Natural killer cell (primary cell): ENCODE results near the gene PCGF3. TPM values are rescaled to one million over a fixed set of nuclear protein-coding genes. Genes with fewer than 3 reads are reported as not detected.

Experiments used
- ATAC-seq, 3 donors: fragments of 150-1000 bp in 2 of 3; fragments of 200-7000 bp in 1 of 3; cut with Tn5 transposase; 1 replicate in 1 of 3; 2 replicates in 2 of 3; pipeline ENCODE4 v1.10.0; 2021; ENCODE audit warnings: mild to moderate bottlenecking in 2 of 3, moderate library complexity in 2 of 3
- DNase-seq, 2 donors: peaks; one replicate each; pipeline versions ENCODE4 v3.0.0 to v3.0.0-alpha.2; 2013 to 2021; ENCODE audit warnings: mixed read lengths in 1 of 2
- H3K27ac ChIP-seq: one replicate; pipeline ENCODE4 v1.5.1; 2013; ENCODE audit warnings: mild to moderate bottlenecking, low read length
- H3K27me3 ChIP-seq: one replicate; pipeline ENCODE4 v1.6.1; 2013; ENCODE audit warnings: low read length; ENCODE audit not compliant: control insufficient read depth, insufficient read depth
- H3K36me3 ChIP-seq: one replicate; pipeline ENCODE4 v1.6.1; 2013; ENCODE audit warnings: low read length; ENCODE audit not compliant: control insufficient read depth, insufficient read depth
- H3K4me1 ChIP-seq: one replicate; pipeline ENCODE4 v1.6.1; 2013; ENCODE audit warnings: low read length; ENCODE audit not compliant: control insufficient read depth, insufficient read depth
- H3K4me3 ChIP-seq: one replicate; pipeline ENCODE4 v1.5.1; 2013; ENCODE audit warnings: low read length
- H3K9me3 ChIP-seq: one replicate; pipeline ENCODE4 v1.6.1; 2013; ENCODE audit warnings: low read length; ENCODE audit not compliant: control insufficient read depth, insufficient read depth
- H3K27ac Mint-ChIP-seq, 2 donors: one replicate each; pipeline ENCODE4 v1.8.0; 2022; ENCODE audit warnings: mild to moderate bottlenecking in 2 of 2, mixed read lengths in 2 of 2, moderate library complexity in 1 of 2
- H3K27me3 Mint-ChIP-seq, 2 donors: one replicate each; pipeline ENCODE4 v1.8.0; 2022; ENCODE audit warnings: low read depth in 2 of 2, mixed read lengths in 2 of 2
- H3K36me3 Mint-ChIP-seq: one replicate; pipeline ENCODE4 v1.8.0; 2022; ENCODE audit warnings: mixed read lengths
- H3K4me1 Mint-ChIP-seq, 2 donors: one replicate each; pipeline ENCODE4 v1.8.0; 2022; ENCODE audit warnings: mixed read lengths in 2 of 2
- H3K4me3 Mint-ChIP-seq: one replicate; pipeline ENCODE4 v1.8.0; 2022; ENCODE audit warnings: mild to moderate bottlenecking, moderate library complexity, mixed read lengths
- H3K9me3 Mint-ChIP-seq, 2 donors: one replicate each; pipeline ENCODE4 v1.8.0; 2022; ENCODE audit warnings: mixed read lengths in 2 of 2
- CTCF ChIP-seq: fragments of 200-600 bp; IDR thresholded peaks from one replicate; pipeline ENCODE4 v1.8.0; 2022; ENCODE audit warnings: antibody characterized with exemption
- WGBS: methylation state at CpG from one replicate; pipeline ENCODE4 v1.1.7; 2013; ENCODE audit warnings: missing lambda C conversion rate; ENCODE audit not compliant: insufficient coverage; 5-methylcytosine and 5-hydroxymethylcytosine counted together
- intact Hi-C: fragments of 100-400 bp; cut with micrococcal nuclease; formaldehyde crosslinking; loops from one replicate; pipeline ENCODE4 v1.14.2; 2022
- total RNA-seq, 4 donors: library from RNA; stranded (reverse); fragments of 120-200 nt in 1 of 4; gene quantifications; one replicate each; pipeline versions ENCODE4 v1.2.3 to v1.2.4, GENCODE V29; 2013 to 2022

PCGF3 gene
- total RNA-seq, 3 donors from 2014 or later (not counting 1 experiment from before 2014, with no cell fraction given) = 71.2 to 101 (median 97.2) TPM

DNA sequence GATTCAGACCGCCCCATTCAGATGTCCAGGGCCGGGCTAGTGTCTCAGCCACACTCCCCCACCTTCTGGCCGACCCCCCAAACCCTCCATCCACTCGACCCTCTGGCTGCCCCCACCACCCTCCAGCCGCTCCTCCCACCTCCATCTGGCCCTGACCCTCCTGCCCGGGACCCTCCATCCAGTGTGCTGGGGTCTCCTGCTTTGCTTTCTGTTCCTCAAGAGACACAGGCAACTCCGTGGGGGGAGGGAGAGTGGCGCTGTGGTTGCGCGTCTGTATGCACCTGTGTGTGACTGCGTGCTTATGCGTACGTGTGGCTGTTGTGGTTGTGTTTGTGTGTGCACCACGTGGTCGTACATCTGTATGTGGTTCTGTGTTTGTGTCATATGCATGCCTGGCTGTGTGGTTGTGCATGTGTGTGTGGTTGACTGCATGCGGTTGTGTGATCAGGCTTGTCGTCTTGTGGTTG, 87.0 kb downstream of the PCGF3 start:
- peak in 1 of 3 donors; percentile 21 for ATAC-seq
- peaks cover 16% of the 10 kb centered on the region for H3K4me1 ChIP-seq
- no peak overlapping the region for H3K27ac ChIP-seq
- 28% methylated on average over 17 of the region's 17 CpGs for WGBS
- Mint-ChIP-seq H3K27me3 (peaks cover 37 to 44% of the 10 kb centered on the region in 2 donors), H3K27ac (no peak overlapping the region), H3K36me3 (no peaks in the 10 kb centered on the region), H3K9me3 (no peaks in the 10 kb centered on the region), H3K4me1 (peaks cover 0 to 6% of the 10 kb centered on the region in 2 donors), H3K4me3 (peak overlapping the region; percentile 18)
- no peak overlapping the region for H3K4me3 ChIP-seq
- H3K9me3 ChIP-seq = no peaks in the 10 kb centered on the region
- DNase-seq = peak in 1 of 2 donors; percentile 61
- peaks cover 25% of the 10 kb centered on the region for H3K27me3 ChIP-seq
- intact Hi-C loops = no loop called here
- no peaks in the 10 kb centered on the region for H3K36me3 ChIP-seq
- TF ChIP-seq CTCF = no peak

- no peaks in the 10 kb centered on the region for H3K36me3 Mint-ChIP-seq
- no peak for TF ChIP-seq CTCF
- Histone ChIP-seq H3K36me3 (no peaks in the 10 kb centered on the region), H3K27ac (no peak overlapping the region), H3K4me1 (peaks cover 16% of the 10 kb centered on the region), H3K4me3 (no peak overlapping the region), H3K9me3 (no peaks in the 10 kb centered on the region), H3K27me3 (peaks cover 25% of the 10 kb centered on the region)
- DNase-seq (no peak), ATAC-seq (no peak)
- peaks cover 37 to 43% of the 10 kb centered on the region in 2 donors for H3K27me3 Mint-ChIP-seq
- H3K27ac Mint-ChIP-seq = no peak overlapping the region
- no peaks in the 10 kb centered on the region for H3K9me3 Mint-ChIP-seq
- intact Hi-C loops = no loop called here
- WGBS = 63% methylated on average over 19 of the region's 19 CpGs
- H3K4me1 Mint-ChIP-seq = peaks cover 0 to 6% of the 10 kb centered on the region in 2 donors
- no peak overlapping the region for H3K4me3 Mint-ChIP-seq
These were observed 87.6 kb downstream of the PCGF3 start for GRCh38 chr4:793093-793861.

- peaks cover 37 to 39% of the 10 kb centered on the region in 2 donors for H3K27me3 Mint-ChIP-seq
- no peak for TF ChIP-seq CTCF
- H3K9me3 Mint-ChIP-seq = no peaks in the 10 kb centered on the region
- Histone ChIP-seq H3K27me3 (peaks cover 25% of the 10 kb centered on the region), H3K4me3 (no peak overlapping the region), H3K9me3 (no peaks in the 10 kb centered on the region), H3K36me3 (no peaks in the 10 kb centered on the region), H3K4me1 (peaks cover 16% of the 10 kb centered on the region), H3K27ac (no peak overlapping the region)
- H3K4me3 Mint-ChIP-seq = no peak overlapping the region
- peaks cover 0 to 6% of the 10 kb centered on the region in 2 donors for H3K4me1 Mint-ChIP-seq
- no peak overlapping the region for H3K27ac Mint-ChIP-seq
- 35% methylated on average over 19 of the region's 19 CpGs for WGBS
- no peak for ATAC-seq
- H3K36me3 Mint-ChIP-seq = no peaks in the 10 kb centered on the region
- intact Hi-C loops = no loop called here
- no peak for DNase-seq
These were observed 88.4 kb downstream of the PCGF3 start for GRCh38 chr4:793941-794621.
